IMR-90 (cell line): Measurements from ENCODE around the gene SLC27A4.

Source experiments
- BHLHE40 ChIP-seq: fragments of 150-350 bp; IDR thresholded peaks from 2 replicates; pipeline ENCODE4 v1.6.1; 2016; ENCODE audit warnings: mild to moderate bottlenecking, low read depth, low read length
- CEBPB ChIP-seq: IDR thresholded peaks from 2 replicates; pipeline ENCODE4 v1.6.1; 2012; ENCODE audit warnings: low read depth, low read length, improper control_type of control experiment
- CHD1 ChIP-seq: IDR thresholded peaks from 2 replicates; pipeline ENCODE4 v1.6.1; 2012; ENCODE audit warnings: low read depth, low read length, improper control_type of control experiment
- CTCF ChIP-seq: conservative IDR thresholded peaks from 2 replicates; pipeline ENCODE4 v1.5.1; 2012; ENCODE audit warnings: mild to moderate bottlenecking, low read depth, low read length, improper control_type of control experiment
- ELK1 ChIP-seq: fragments of 150-350 bp; IDR thresholded peaks from 2 replicates; pipeline ENCODE4 v1.6.1; 2016; ENCODE audit warnings: low read depth, mild to moderate bottlenecking, low read length, moderate library complexity, borderline replicate concordance
- MXI1 ChIP-seq: IDR thresholded peaks from 2 replicates; pipeline ENCODE4 v1.6.1; 2012; ENCODE audit warnings: low read depth, mild to moderate bottlenecking, low read length, moderate library complexity, borderline replicate concordance
- NFE2L2 ChIP-seq: fragments of 150-350 bp; IDR thresholded peaks from 2 replicates; pipeline ENCODE4 v1.6.1; 2016; ENCODE audit warnings: low read depth, mild to moderate bottlenecking, low read length
- POLR2A ChIP-seq: IDR thresholded peaks from 2 replicates; pipeline ENCODE4 v1.6.1; 2012; ENCODE audit warnings: mild to moderate bottlenecking, low read depth, low read length
- RAD21 ChIP-seq: IDR thresholded peaks from 2 replicates; pipeline ENCODE4 v1.6.1; 2012; ENCODE audit warnings: low read length, improper control_type of control experiment
- RCOR1 ChIP-seq: IDR thresholded peaks from 2 replicates; pipeline ENCODE4 v1.6.1; 2012; ENCODE audit warnings: mild to moderate bottlenecking, low read length, improper control_type of control experiment; ENCODE audit not compliant: insufficient replicate concordance
- RFX5 ChIP-seq: IDR thresholded peaks from 2 replicates; pipeline ENCODE4 v1.8.0; 2012; ENCODE audit warnings: low read depth, mild to moderate bottlenecking, low read length, moderate library complexity
- SMC3 ChIP-seq: fragments of 150-350 bp; IDR thresholded peaks from 2 replicates; pipeline ENCODE4 v1.6.1; 2016; ENCODE audit warnings: low read depth, mild to moderate bottlenecking, antibody characterized with exemption, low read length, moderate library complexity
- USF2 ChIP-seq: fragments of 150-350 bp; IDR thresholded peaks from 2 replicates; pipeline ENCODE4 v1.6.1; 2017; ENCODE audit warnings: mild to moderate bottlenecking, antibody characterized with exemption, low read length, low read depth

GRCh38 chr9:128370367-128370751 is 30.0 kb downstream of the SLC27A4 start:
- no peak for TF ChIP-seq CTCF
- no peak for TF ChIP-seq MXI1
- no peak for TF ChIP-seq ELK1
- TF ChIP-seq POLR2A = no peak
- no peak for TF ChIP-seq RAD21
- no peak for TF ChIP-seq RCOR1
- no peak for TF ChIP-seq SMC3
- no peak for TF ChIP-seq CHD1
- TF ChIP-seq BHLHE40 = no peak
- no peak for TF ChIP-seq USF2
- no peak for TF ChIP-seq NFE2L2
- no peak for TF ChIP-seq RFX5
- TF ChIP-seq CEBPB = no peak
